GM18511 (cell line): ENCODE results near the gene FNDC5.

Experiments used
- ATAC-seq: cut with Tn5 transposase; IDR thresholded peaks from one replicate; pipeline ENCODE4 v1.9.1; 2021; ENCODE audit warnings: mild to moderate bottlenecking, moderate library complexity; ENCODE audit not compliant: unreplicated experiment

The FNDC5 gene

GRCh38 chr1:32898056-32898455 is 27.3 kb upstream of the FNDC5 start:
- ATAC-seq = no peak

DNA sequence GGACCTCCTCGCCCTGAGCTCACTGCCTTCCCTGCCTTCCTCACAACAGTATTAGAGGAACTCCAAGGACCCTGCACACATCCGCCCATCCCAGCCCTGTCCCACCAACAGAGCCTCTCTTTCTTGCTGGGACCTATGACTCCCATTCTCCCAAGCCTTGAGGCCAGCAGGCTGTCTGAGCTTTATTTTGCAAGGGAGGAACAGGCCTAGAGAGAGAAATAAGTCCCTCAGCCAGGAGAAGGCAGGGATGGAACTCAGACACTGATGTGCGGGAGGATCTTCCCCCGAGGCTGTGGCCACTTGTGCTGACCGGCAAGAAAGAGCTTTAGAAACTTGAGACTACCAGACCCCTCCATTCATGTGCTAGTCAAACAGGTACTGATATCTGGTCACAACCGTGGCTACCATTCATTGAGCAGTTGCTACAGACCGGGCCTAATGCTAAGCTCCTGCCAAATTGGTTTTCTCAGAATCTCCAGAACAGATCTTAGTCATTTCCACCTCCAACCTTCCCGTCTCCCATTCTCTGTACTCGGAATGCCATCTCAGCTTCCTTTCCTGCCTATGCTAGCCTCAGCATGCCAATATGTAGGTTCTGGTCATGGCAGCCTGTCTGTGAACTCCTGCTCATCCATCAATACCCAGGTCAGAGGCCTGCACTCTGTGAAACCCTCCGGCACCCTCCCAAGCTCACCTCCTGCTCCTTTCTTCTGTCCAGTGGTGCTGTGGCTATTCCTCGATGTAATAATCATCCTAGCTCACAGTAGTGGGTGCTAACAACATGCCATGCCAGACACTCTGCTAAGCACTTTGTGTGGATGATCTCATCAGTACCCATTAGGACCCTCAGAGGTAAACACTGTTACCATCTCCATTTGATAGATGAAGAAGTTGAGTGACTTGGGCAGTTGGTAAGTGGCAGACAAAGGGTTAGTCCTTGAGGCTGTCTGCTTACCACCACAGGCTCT is 26.7 kb upstream of the FNDC5 start:
- no peak for ATAC-seq

- no peak for ATAC-seq
These were observed 25.7 kb upstream of the FNDC5 start for GRCh38 chr1:32896451-32896850.

DNA sequence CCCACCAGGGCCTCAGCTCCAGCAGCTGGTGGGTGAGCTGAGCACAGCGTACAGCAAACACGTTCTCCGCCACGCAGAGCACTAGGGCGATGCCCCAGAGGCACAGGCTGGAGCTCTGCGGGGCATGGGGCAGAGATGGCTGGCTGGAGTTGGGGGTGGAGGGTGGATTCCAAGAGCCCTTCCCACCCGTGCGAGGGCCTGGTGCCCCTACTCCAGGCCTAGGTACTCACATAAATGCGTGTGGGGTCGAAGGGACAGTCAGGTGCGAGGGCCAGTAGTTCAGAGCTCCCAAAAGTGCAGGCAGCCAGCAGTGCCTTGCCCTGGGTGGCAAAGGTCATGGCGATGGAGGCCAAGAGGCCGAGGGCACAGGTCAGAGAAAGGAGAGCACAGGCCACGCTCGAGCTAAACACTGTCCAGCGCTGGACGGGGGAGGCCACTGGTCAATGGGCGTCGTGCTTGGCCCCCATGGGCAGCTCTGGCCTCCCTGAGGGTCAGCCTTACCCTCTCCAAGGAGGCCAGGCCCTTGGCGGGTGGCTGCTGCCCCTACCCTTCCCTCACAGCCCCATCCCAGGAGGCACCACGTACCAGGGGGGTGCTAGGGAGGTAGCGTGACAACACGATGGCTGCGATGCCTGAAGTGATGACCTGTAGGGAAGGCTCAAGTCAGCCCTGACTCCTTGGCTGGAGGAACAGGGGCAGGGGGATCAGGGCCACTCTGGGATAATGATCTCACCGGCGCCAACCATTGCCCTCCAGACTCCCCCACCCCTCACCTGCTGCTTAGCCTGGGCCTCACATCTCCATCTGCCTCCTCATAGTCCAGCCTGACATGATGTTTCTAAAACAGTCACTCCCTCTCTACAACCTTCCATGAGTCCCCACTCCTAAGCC is 24.9 kb upstream of the FNDC5 start:
- ATAC-seq = no peak

- no peak for ATAC-seq
These were observed 24.0 kb upstream of the FNDC5 start for GRCh38 chr1:32894681-32895080.

DNA sequence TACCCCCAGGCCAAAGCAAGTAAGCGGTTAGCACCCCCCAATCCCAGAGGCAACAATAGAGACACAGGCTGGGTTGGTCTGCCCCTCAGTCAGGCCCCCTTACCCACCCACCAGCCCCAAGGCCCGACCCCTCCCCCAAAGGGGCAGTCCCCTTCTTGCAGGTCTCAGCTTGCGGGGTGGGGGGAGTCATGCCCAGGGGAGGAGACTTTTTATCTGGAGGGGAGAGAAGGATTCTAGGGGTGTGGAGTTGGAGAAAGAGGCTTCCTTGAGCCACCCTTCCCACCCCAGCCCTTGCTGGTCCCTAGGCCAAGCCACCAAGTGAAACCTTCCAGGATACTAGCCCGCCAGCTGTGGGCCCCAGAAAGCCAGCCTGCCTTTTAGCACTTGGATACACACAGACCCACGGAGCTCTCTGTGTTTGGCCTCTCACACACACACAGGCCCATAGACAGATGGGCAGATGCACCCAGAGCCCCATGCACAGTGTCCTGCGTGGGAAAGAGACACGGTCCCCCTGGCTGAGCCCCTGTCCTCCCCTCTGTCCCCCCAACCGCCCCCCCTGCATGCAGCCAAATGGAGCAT is 23.4 kb upstream of the FNDC5 start:
- no peak for ATAC-seq

- no peak for ATAC-seq
These were observed 22.7 kb upstream of the FNDC5 start for GRCh38 chr1:32893198-32894018.

- no peak for ATAC-seq
These were observed 21.9 kb upstream of the FNDC5 start for GRCh38 chr1:32892368-32893197.

DNA sequence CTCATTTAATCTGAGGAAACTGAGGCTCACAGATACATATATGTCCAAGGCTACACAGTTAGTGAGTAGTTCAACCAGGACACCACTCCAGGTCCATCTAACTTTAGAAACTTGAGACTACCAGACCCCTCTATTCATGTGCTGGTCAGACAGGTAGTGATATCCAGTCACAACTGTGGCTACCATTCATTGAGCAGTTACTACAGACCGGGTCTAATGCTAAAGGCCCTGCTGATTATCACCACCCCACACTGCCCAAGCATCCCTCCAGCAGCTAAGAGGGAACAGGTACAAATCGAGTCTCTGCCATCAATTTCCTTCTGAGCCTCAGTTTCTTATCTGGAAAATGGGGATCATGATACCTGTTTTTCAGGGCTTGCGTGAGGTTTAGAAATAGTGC is 20.9 kb upstream of the FNDC5 start:
- no peak for ATAC-seq

DNA sequence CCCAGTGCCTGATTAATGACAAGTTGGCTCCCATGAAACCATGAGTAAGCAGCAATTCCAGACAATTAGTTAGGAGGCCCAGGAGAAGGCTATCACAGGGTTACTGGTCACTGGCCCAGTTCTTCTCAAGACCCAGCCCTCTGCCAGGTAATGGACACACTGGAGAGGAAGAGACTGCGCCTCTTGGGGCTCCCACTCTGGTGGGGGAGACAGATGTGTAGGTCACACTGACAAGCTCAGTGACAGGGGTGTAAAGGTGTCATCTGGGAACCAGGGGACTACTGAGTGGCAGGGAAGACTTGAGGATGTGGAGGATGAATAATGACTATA is 20.5 kb upstream of the FNDC5 start:
- ATAC-seq = no peak

DNA sequence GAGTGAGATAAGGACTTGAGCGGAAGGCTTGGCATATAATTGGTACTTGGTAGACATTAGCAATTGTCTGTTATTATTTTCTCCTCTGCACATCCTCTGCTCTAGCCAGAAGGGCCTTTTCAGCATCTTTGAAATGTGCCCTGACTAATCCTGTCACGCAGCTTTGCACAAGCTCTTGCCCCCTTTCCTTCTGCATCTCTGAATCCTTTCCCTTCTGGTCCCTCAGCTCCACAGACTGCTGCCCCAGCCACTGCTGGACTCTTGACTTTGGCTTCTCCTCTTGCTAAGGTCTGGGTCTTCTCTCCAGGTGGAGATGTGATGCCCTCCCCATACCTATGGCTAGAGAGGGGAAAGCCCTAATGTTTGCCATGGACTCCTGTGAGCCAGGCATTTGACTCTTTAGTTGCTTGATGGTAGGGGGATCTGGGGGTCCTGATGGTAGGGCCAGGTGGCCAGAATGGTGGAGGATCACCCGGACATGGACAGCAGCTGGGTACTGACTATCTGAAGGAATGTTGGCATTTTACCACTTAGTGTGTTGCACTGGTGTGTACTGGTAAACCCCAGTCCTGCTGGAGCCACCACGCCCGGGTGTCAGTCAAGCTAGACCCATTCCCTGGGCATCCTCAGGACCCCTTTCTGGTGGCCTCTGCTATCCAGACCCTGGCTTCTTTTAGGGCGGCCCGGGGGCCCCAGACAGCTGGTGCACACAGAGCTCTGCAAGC is 20.0 kb upstream of the FNDC5 start:
- no peak for ATAC-seq

GRCh38 chr1:32889731-32890278 is 19.1 kb upstream of the FNDC5 start:
- no peak for ATAC-seq

GRCh38 chr1:32888677-32889420 is 18.1 kb upstream of the FNDC5 start:
- ATAC-seq = no peak

GRCh38 chr1:32888134-32888533 is 17.4 kb upstream of the FNDC5 start:
- no peak for ATAC-seq

GRCh38 chr1:32887623-32888022 is 16.9 kb upstream of the FNDC5 start:
- ATAC-seq = no peak

GRCh38 chr1:32886828-32887414 is 16.2 kb upstream of the FNDC5 start:
- ATAC-seq = no peak

- ATAC-seq = no peak
These were observed 15.5 kb upstream of the FNDC5 start, which contains the start of gene HPCA for GRCh38 chr1:32886004-32886827. HPCA (plus strand) TSS chr1:32886491; CDS start chr1:32888899, 2,408 bp downstream.
